Activated CD4-positive, alpha-beta T cell treated with anti-CD3 and anti-CD28 coated beads, Interleukin-2, amount 10 ng/mL, durations not matched to agents 7 days and 5 days (primary cell): ENCODE data around the gene PLEKHG1. TPM values are rescaled to one million over a fixed set of nuclear protein-coding genes. Genes with fewer than 3 reads are reported as not detected.

Source experiments
- CTCF ChIA-PET: fragments of 350-600 bp; sonication (Branson Sonifier 250); formaldehyde crosslinking; loops from one replicate; lab custom pipeline; 2021; ENCODE audit warnings: antibody characterized with exemption; lab: Charles Lee
- POLR2A ChIA-PET: fragments of 350-600 bp; sonication (Branson Sonifier 250); formaldehyde crosslinking; loops from one replicate; lab custom pipeline; 2021; ENCODE audit warnings: antibody characterized with exemption; lab: Charles Lee
- DNase-seq: peaks from one replicate; pipeline ENCODE4 v3.0.0-alpha.2; 2020
- H3K27ac Mint-ChIP-seq: one replicate; pipeline ENCODE4 v1.8.0; 2021; ENCODE audit warnings: mild to moderate bottlenecking, moderate library complexity, mixed read lengths
- H3K27me3 Mint-ChIP-seq: one replicate; pipeline ENCODE4 v1.8.0; 2021; ENCODE audit warnings: mixed read lengths
- H3K36me3 Mint-ChIP-seq: one replicate; pipeline ENCODE4 v1.8.0; 2021; ENCODE audit warnings: low read depth, mixed read lengths
- H3K4me1 Mint-ChIP-seq: one replicate; pipeline ENCODE4 v1.8.0; 2021; ENCODE audit warnings: mixed read lengths
- H3K4me3 Mint-ChIP-seq: one replicate; pipeline ENCODE4 v1.8.0; 2021; ENCODE audit warnings: mild to moderate bottlenecking, moderate library complexity, mixed read lengths
- H3K9me3 Mint-ChIP-seq: one replicate; pipeline ENCODE4 v1.8.0; 2021; ENCODE audit warnings: mixed read lengths
- total RNA-seq, 2 experiments: library from RNA; stranded (reverse); gene quantifications; one replicate each; pipeline ENCODE4 v1.2.3, GENCODE V29; 2021

PLEKHG1 gene
- total RNA-seq, 2 experiments from 2014 or later = 2.8 to 3.6 TPM

DNA sequence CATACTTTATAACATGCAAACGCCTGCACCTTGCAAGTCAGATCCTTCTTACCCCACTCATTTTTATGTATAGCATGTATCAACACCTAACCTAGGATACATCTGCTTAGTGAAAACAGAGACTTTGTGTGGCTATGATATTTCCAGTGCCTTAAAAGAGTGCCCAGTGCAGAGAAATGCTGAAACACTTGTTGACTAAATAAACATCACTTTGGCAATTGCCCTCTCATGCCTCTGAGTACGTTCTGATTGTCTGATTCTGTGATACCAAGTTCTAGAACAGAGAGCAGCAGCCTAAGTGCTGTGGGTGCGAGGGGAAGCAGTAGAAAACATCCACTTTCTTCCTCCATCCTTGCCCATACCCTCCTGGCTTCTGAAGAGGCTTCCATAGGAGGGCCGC lies 13.6 kb downstream of the PLEKHG1 start:
- Mint-ChIP-seq H3K27me3 (peaks cover 8% of the 10 kb centered on the region), H3K36me3 (no peaks in the 10 kb centered on the region), H3K4me1 (peaks cover 1% of the 10 kb centered on the region), H3K9me3 (no peaks in the 10 kb centered on the region), H3K4me3 (no peak overlapping the region), H3K27ac (no peak overlapping the region)
- no peak for DNase-seq
- CTCF ChIA-PET = no interaction called here
- POLR2A ChIA-PET = no interaction called here

DNA sequence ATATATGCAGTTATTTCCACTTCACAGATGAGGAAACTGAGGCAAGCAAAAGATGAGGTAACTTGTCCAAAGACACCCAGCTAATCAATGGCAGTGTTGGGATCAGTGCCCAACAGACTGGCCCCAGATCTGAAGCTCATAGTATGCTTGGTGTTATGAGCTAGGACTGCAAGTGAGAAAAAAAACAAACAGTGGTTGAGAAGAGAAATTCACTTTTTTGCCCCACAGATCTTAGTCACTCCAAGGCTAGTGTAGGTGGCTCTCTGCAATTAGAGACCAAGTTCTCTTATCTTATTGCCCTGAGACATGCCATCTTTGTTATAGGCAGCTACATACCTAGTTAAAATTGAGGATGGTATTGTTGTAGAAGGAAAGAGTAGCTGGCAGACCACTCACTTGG lies 16.3 kb downstream of the PLEKHG1 start:
- no peak overlapping the region for H3K27ac Mint-ChIP-seq
- ChIA-PET CTCF (interaction anchor here (0.6 to 1.3 kb wide), 3 partner anchors 12 to 264 kb away, joined by 3 read pairs; no protein-coding TSS in a partner anchor), POLR2A (no interaction called here)
- H3K36me3 Mint-ChIP-seq = no peaks in the 10 kb centered on the region
- H3K9me3 Mint-ChIP-seq = no peaks in the 10 kb centered on the region
- H3K4me1 Mint-ChIP-seq = peaks cover 1% of the 10 kb centered on the region
- no peak for DNase-seq
- no peak overlapping the region for H3K4me3 Mint-ChIP-seq
- H3K27me3 Mint-ChIP-seq = peaks cover 11% of the 10 kb centered on the region

DNA sequence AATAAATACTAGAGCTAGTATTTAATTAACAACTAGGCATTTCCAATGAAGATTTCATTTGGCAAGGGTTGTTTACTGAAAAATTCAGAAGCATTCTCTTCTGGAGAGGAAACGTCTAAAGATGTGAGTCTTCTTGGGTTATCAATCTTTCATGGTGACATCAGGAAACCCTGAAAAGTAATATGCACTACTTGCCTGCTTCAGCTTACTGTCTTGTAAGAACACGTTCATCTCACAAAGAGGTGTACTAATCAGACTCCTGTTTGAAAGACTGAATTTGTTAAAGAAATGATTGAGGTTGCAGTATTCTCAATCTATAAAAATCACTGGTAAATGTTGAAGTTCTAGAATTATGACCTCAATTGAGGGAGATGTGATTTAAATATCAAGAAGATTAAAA lies 16.9 kb downstream of the PLEKHG1 start:
- POLR2A ChIA-PET = no interaction called here
- no peaks in the 10 kb centered on the region for H3K4me1 Mint-ChIP-seq
- H3K4me3 Mint-ChIP-seq = no peak overlapping the region
- no peak for DNase-seq
- H3K36me3 Mint-ChIP-seq = no peaks in the 10 kb centered on the region
- H3K27me3 Mint-ChIP-seq = peaks cover 11% of the 10 kb centered on the region
- no peak overlapping the region for H3K27ac Mint-ChIP-seq
- H3K9me3 Mint-ChIP-seq = no peaks in the 10 kb centered on the region
- CTCF ChIA-PET = interaction anchor here (0.6 to 1.0 kb wide), 2 partner anchors 53 to 265 kb away, joined by 3 read pairs; no protein-coding TSS in a partner anchor

DNA sequence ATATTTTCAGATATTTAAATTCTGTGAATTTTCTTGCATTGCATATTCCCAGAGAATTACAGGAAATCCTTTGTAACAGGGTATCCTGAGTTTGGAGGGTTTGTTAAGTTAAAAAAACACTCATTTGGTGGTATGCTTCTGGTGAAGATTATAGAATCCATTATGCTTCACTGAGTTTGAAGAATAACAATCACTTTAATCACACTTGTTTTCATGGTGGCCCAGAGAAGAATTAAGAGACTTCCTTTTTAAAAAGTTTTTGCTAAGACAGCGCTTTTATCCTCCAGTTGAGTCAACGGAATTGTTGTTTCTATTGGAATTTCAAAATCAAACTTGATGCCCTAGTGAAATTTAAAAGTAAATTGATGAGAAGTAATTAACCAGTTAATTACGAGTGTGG lies 17.4 kb downstream of the PLEKHG1 start:
- Mint-ChIP-seq H3K9me3 (no peaks in the 10 kb centered on the region), H3K4me1 (peaks cover 3% of the 10 kb centered on the region), H3K27ac (no peak overlapping the region), H3K27me3 (peaks cover 11% of the 10 kb centered on the region), H3K4me3 (no peak overlapping the region), H3K36me3 (no peaks in the 10 kb centered on the region)
- POLR2A ChIA-PET = no interaction called here
- CTCF ChIA-PET = no interaction called here
- DNase-seq = no peak

DNA sequence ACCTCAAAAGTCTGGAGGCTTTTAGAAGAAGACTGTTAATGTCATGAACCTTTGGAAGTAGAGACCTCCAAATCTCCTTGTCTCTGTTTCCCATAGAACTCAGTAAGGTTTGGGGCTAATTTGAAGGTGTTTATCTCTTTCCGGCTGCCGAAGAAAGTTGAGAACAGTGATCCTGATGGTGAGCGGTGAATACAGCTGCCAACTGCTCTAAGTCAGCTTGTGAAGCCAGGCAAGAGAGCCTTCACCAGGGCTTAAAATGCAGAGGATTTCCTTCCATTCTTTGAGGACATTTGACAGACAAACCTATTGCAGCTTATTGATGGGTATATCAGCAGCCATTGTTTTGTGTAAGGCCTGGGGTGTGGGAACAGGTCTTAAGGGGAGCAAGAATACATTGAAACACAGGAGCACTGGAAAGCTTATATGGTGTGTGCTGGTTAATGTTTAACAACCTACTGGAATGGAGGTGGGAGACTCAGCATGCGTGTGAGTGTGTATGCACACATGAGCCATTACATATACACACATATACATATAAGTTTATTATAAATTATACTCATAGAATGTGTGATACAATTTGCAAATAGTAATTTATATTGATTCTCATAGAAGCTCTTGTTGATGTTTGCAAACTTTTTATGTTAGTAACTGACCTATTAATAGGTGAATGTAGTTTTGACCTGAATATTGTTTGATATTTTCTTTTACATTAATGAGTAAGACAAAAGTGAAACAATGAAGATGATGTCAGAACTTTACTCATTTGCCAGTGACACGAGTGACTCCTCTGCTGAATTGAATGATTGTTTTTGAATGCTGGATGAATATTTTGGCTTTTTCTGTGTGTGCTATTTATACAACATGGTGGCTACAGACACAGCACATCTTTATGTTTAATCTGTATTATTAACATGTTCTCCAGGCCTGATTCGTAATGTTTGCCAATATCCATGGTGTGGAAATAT lies 18.1 kb downstream of the PLEKHG1 start:
- ChIA-PET CTCF (interaction anchor here (0.9 kb wide), 1 partner anchor 20 kb away, joined by 3 read pairs; no protein-coding TSS in a partner anchor), POLR2A (no interaction called here)
- H3K36me3 Mint-ChIP-seq = no peaks in the 10 kb centered on the region
- DNase-seq = no peak
- H3K4me1 Mint-ChIP-seq = peaks cover 8% of the 10 kb centered on the region
- H3K27ac Mint-ChIP-seq = no peak overlapping the region
- H3K9me3 Mint-ChIP-seq = no peaks in the 10 kb centered on the region
- no peak overlapping the region for H3K4me3 Mint-ChIP-seq
- peaks cover 11% of the 10 kb centered on the region for H3K27me3 Mint-ChIP-seq

DNA sequence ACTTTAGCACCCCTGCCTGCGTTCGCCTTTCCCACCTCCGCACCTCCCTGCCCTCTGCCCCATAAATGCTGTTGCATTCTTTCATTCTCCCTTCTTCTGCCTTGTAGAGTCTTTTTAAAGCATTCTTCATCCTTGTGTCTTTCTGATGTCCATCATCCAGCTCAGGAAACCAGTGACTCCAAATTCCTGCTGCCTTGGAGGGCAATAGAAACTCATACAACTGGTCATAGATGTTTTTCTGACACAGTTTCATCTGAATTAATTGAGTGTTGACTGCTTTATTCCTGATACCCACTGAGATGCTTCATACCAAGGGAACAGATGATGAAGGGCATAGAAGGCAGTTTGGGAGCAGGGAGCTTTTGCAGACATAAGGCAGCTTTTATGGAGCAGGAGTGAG lies 19.6 kb downstream of the PLEKHG1 start:
- peaks cover 11% of the 10 kb centered on the region for H3K27me3 Mint-ChIP-seq
- H3K27ac Mint-ChIP-seq = no peak overlapping the region
- H3K4me1 Mint-ChIP-seq = peaks cover 21% of the 10 kb centered on the region
- H3K36me3 Mint-ChIP-seq = no peaks in the 10 kb centered on the region
- CTCF ChIA-PET = interaction anchor here (0.9 kb wide), 1 partner anchor 21 kb away, joined by 3 read pairs; no protein-coding TSS in a partner anchor
- no peak for DNase-seq
- POLR2A ChIA-PET = no interaction called here
- no peaks in the 10 kb centered on the region for H3K9me3 Mint-ChIP-seq
- H3K4me3 Mint-ChIP-seq = no peak overlapping the region

DNA sequence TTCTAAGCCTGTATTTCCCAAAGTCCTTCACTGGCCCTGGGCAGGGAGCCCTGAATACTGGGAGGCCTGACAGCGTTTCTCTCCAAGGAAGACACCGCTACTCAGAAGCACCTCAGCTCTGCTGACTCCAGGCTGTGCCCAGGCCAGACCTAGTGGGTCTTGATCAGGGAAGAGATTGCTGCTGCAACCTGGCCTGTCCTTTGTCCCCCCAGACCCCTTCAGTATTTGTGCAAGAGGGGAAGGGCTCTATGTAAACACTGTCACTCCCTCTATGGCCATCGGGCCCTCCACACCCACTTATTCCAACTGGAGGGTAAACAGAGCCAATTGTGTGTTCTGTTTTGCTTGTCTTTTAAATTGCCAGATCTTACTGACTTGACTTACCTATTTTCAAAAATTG lies 20.6 kb downstream of the PLEKHG1 start:
- CTCF ChIA-PET = no interaction called here
- H3K4me1 Mint-ChIP-seq = peaks cover 21% of the 10 kb centered on the region
- H3K9me3 Mint-ChIP-seq = no peaks in the 10 kb centered on the region
- peaks cover 11% of the 10 kb centered on the region for H3K27me3 Mint-ChIP-seq
- H3K27ac Mint-ChIP-seq = no peak overlapping the region
- no peaks in the 10 kb centered on the region for H3K36me3 Mint-ChIP-seq
- H3K4me3 Mint-ChIP-seq = no peak overlapping the region
- POLR2A ChIA-PET = no interaction called here
- DNase-seq = no peak

DNA sequence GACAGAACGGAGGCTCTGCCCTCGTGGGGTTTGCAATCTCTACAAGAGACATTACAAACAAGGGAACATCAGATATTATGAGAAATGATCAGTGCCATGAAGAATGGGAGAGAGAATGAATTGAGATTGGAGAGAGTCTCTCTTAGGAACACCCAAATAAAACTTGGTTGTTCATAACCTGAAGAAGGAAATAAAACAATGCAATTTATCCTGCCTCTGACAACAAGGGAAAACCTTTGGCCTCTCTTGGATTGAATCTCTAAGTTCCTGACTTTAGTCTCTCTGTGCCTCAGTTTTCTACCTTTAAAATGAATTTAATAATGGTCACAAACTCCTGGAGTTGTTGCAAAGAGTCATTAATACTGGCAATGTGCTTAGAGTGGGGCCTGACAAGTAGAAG lies 21.1 kb downstream of the PLEKHG1 start:
- ChIA-PET POLR2A (no interaction called here), CTCF (no interaction called here)
- H3K27ac Mint-ChIP-seq = no peak overlapping the region
- H3K4me3 Mint-ChIP-seq = no peak overlapping the region
- DNase-seq = no peak
- H3K4me1 Mint-ChIP-seq = peaks cover 21% of the 10 kb centered on the region
- no peaks in the 10 kb centered on the region for H3K36me3 Mint-ChIP-seq
- peaks cover 11% of the 10 kb centered on the region for H3K27me3 Mint-ChIP-seq
- no peaks in the 10 kb centered on the region for H3K9me3 Mint-ChIP-seq

DNA sequence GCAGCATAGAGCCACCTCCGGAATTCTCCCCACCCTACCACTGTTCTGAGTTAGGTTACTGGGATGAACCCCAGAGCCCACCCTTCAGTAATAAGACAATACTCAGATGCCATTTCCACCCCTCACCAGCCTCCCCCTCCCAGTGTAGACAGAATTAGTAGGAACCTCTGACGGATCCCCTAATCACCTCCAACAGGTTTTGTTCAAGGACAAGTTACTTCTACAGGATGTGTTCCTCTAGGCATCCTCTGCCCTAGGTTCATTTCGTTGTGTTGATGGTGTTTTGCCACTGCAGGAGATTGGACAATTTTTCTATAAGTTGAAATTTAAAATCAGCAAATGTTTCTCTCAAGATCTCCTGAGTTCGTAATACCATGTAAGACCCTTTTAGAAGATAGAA lies 22.8 kb downstream of the PLEKHG1 start:
- H3K27ac Mint-ChIP-seq = no peak overlapping the region
- no peaks in the 10 kb centered on the region for H3K9me3 Mint-ChIP-seq
- POLR2A ChIA-PET = no interaction called here
- no peaks in the 10 kb centered on the region for H3K36me3 Mint-ChIP-seq
- peaks cover 21% of the 10 kb centered on the region for H3K4me1 Mint-ChIP-seq
- H3K27me3 Mint-ChIP-seq = peaks cover 5% of the 10 kb centered on the region
- DNase-seq = no peak
- H3K4me3 Mint-ChIP-seq = no peak overlapping the region
- CTCF ChIA-PET = no interaction called here

DNA sequence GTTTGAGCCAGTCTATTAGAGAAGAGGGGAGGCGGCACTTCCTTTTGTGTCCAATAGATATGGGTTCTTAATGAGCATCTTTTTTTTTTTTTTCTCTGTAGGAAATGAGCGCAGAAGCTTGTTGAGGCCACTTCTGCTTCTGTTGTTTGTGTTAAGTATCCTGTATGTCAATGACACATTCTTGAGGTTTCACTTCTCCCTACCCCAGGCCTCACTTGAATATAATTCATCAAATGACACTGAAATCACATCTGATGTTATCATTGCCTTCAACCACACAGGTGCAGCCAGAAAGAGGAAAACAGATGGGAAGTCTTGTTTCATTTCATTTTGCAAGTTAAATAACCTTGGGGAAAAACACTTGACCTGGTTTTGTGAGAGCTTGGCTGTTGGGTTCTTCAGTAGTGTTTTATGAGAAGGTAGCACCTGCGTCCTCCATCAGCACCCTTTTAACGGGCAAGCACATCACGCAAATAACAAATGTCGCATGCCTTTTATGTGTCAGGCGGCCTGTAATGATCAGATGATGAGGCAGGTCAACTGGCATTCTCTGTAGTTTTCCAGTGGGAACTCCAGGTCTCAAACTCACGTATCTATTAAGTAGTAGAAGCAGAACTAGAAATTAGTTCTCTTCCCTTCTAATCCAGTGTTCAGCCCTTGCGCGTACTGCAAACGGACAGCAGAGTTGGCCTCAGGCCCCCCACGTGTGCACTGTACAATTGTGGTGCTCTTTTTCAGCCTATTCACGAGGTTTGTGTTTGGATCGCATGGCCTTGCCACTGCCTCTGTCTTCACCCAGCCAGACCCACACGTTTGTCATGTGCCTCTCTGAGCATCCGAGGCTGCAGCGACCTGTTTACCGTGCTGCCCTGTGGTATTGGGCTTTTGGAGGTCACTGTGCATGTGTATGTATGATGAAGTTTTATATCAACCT lies 23.5 kb downstream of the PLEKHG1 start:
- ChIA-PET POLR2A (no interaction called here), CTCF (no interaction called here)
- H3K27ac Mint-ChIP-seq = peak overlapping the region; percentile 72
- no peaks in the 10 kb centered on the region for H3K36me3 Mint-ChIP-seq
- H3K27me3 Mint-ChIP-seq = peaks cover 4% of the 10 kb centered on the region
- no peak for DNase-seq
- H3K4me1 Mint-ChIP-seq = peaks cover 21% of the 10 kb centered on the region
- H3K9me3 Mint-ChIP-seq = no peaks in the 10 kb centered on the region
- H3K4me3 Mint-ChIP-seq = no peak overlapping the region

DNA sequence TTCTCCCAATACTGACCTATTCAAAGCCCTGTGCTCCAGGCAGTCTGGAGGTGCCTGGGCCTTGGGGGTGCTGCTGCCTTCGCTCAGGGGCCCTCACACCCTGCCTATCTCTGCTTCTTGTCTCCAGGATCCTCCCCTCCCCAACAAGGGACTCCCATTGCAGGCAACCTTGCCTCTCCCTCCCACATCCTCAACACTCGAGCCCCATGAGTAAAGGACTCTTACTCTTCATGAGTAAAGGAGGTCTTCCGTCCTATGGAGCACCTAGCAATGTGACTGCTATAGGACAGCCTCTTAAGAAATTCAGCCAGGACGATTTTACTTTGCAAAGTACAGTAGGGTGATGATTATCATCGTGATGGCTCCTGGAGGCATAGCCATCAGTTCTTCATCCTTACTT lies 24.5 kb downstream of the PLEKHG1 start:
- ChIA-PET CTCF (no interaction called here), POLR2A (no interaction called here)
- no peaks in the 10 kb centered on the region for H3K36me3 Mint-ChIP-seq
- no peak for DNase-seq
- peaks cover 4% of the 10 kb centered on the region for H3K27me3 Mint-ChIP-seq
- H3K4me3 Mint-ChIP-seq = no peak overlapping the region
- peaks cover 21% of the 10 kb centered on the region for H3K4me1 Mint-ChIP-seq
- H3K27ac Mint-ChIP-seq = no peak overlapping the region
- no peaks in the 10 kb centered on the region for H3K9me3 Mint-ChIP-seq

DNA sequence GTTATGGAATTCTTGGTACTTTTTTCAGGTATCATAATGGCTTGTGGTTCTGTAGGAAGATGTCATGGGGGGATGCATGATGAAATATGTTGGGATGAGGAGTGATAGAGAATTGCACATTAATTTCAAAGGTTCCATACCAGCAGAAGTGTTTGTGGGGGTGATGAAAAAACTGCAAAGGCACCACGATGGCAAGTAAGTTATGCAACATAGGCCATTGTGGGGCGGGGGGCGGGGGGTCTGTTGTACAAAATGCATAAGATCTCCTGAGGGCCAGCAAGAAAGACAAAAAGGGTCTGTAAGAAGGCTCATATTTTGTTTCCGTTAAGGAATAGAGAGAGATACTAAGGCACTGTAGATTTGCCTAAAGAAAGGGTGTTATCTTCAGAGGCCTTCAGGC lies 26.2 kb downstream of the PLEKHG1 start:
- Mint-ChIP-seq H3K27me3 (no peaks in the 10 kb centered on the region), H3K4me1 (peaks cover 21% of the 10 kb centered on the region), H3K27ac (no peak overlapping the region), H3K36me3 (no peaks in the 10 kb centered on the region), H3K4me3 (no peak overlapping the region), H3K9me3 (no peaks in the 10 kb centered on the region)
- DNase-seq = no peak
- CTCF ChIA-PET = no interaction called here
- POLR2A ChIA-PET = no interaction called here

DNA sequence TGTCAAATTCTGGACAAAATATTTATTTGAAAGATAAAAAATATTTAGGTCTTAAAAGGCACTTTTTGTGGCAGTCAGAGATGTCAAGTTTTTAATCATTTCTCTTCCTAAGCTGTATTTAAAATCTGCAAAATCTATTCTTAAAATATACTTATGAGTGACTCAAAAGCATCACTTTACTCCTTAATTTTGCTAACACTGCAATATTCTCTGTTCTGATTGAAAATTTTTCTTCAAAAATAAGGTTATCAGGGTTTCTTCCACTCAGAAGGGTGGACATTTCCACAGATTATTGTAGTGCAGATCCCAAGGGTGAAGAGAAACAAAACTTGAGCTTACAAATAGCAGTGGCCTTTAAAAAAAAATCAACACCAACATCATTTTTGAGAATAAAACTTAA lies 27.5 kb downstream of the PLEKHG1 start:
- H3K27ac Mint-ChIP-seq = no peak overlapping the region
- H3K4me1 Mint-ChIP-seq = peaks cover 29% of the 10 kb centered on the region
- H3K27me3 Mint-ChIP-seq = no peaks in the 10 kb centered on the region
- no peak for DNase-seq
- ChIA-PET CTCF (no interaction called here), POLR2A (no interaction called here)
- H3K4me3 Mint-ChIP-seq = no peak overlapping the region
- no peaks in the 10 kb centered on the region for H3K36me3 Mint-ChIP-seq
- no peaks in the 10 kb centered on the region for H3K9me3 Mint-ChIP-seq
